ENCODE data around the gene CHCHD6.

CHCHD6 gene

DNA sequence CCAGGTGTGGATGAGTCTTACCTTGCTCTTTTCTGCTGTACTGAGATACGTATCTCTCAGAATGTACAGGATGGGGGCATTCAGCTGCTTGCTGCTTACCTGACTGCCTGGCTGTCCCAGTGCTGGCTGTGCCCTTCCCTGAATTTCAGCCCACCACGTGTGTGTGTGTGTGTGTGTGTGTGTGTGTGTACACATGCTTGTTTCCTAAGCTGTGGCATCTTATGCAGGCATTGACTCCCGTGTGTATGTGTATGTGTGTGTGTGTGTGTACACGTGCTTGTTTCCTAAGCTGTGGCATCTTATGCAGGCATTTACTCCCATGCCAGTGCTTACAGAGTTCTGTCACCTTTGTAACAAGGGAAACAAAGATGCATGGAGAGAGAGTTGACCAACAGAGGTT lies 218.4 kb downstream of the CHCHD6 start:
- DNase-seq (ENCODE audit: low spot score), result no peak

DNA sequence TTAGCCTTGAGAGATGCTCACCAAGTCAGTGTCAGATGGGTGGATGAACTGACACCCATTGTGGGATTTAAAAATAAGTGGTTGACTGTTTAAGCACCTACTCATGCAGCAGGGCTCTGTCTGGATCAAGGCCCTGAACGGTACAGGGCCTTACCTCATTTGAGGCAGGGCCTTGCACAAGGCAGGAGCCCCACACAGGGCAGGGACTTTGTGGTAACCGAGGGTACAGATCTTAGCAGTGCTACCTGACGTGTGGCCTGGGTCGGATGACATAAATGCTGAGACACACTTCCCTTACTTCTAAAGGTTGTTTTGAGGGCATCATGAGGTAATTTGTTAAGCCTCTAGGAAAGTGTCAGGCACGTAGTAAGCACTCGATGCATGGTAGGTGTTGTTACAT lies 219.4 kb downstream of the CHCHD6 start:
- no peak for DNase-seq (ENCODE audit: low spot score)

DNA sequence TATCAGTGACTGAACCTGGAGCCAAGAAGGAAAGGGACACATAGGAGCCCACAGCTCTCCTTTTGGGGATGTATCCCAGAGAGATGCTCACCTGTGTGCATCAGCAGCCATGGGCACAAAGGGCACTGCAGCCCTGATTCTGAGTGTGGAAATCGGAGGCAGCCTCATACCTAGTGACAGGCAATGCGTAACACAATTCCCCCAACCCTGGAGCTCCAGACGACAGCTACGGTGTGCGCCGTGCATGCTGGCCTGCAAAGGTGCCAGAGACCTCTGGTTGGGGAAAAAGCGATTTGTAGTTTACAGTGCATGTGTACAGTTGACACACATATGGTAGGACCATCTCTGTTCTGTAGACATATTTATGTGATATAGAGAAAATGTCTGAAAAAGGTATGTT lies 219.9 kb downstream of the CHCHD6 start:
- no peak for DNase-seq (ENCODE audit: low spot score)

DNA sequence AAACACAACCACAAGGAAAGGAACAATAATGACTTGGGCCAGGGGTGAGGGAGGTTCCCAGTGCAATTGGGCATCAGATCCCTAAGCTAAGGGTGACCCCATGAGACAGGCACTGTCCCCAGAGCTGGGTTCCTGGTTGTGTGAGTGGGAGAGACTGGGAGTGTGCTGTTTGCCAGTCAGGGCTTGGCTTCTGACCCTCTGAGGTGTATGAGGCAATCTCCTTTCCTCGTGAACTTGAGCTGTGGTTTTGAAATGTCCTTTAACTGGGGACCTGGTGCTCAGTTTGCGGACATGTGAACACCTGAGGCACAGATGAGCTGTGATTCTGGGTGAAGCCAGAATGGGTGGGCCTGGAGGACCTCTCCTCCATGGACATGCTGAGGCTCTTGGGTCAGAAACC lies 220.4 kb downstream of the CHCHD6 start:
- DNase-seq (ENCODE audit: low spot score), result no peak

- no peak for DNase-seq (ENCODE audit: low spot score)
Measured at GRCh38 chr3:126925411-126926171, 221.6 kb downstream of the CHCHD6 start.

- DNase-seq (ENCODE audit: low spot score), result no peak
Measured at GRCh38 chr3:126926684-126927400, 222.8 kb downstream of the CHCHD6 start.

- no peak for DNase-seq (ENCODE audit: low spot score)
Measured at GRCh38 chr3:126927401-126927750, 223.3 kb downstream of the CHCHD6 start.

DNA sequence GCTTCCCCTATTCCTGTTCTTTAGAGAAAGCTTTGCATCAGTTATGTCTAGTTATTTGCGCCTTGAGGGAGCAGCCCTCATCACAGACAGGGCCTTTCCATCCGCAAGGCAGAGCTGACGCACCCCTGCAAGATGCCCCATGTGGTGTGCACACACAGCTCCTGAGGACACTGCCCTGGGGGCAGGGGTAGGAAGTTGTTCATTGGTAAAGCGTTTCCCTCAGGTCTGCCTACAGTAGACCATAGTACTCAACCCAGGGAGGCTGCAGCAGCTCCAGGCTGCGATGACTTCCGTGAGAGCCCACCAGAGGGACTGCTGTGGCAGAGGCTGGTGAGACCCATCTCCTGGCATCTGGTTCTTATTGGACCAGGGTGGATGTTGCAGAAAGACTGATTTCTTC lies 223.8 kb downstream of the CHCHD6 start:
- no peak for DNase-seq (ENCODE audit: low spot score)

DNA sequence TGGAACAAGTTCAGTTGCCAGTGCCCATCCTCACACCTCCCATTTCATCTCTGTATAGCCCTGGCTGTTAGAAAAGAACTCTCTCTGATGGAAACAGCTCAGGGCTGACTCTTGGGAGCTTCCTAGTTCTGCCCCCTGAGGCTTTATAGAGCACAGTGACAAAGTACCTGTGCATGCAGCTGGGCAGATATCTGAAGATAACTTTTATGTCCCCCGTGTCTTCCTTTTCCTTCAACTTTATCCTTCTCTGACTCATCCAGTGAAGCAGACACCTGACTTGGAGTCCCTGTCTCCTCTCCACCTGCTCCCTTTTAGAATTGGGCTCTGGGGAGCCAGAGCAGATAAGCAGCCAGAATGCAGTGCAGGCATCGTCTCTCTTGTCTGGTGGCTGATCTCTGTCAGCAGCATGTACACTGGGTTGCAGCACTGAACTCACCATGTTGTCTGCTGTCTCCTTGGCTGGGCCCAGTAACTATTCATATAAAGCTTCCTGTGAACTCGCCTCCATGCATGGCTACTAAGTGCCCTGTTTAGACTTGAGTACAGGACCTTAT lies 225.0 kb downstream of the CHCHD6 start:
- DNase-seq (ENCODE audit: low spot score), result no peak

GRCh38 chr3:126930936-126931600 lies 227.0 kb downstream of the CHCHD6 start:
- DNase-seq (ENCODE audit: low spot score), result no peak

GRCh38 chr3:126931806-126932187 lies 227.8 kb downstream of the CHCHD6 start:
- DNase-seq (ENCODE audit: low spot score), result no peak

DNA sequence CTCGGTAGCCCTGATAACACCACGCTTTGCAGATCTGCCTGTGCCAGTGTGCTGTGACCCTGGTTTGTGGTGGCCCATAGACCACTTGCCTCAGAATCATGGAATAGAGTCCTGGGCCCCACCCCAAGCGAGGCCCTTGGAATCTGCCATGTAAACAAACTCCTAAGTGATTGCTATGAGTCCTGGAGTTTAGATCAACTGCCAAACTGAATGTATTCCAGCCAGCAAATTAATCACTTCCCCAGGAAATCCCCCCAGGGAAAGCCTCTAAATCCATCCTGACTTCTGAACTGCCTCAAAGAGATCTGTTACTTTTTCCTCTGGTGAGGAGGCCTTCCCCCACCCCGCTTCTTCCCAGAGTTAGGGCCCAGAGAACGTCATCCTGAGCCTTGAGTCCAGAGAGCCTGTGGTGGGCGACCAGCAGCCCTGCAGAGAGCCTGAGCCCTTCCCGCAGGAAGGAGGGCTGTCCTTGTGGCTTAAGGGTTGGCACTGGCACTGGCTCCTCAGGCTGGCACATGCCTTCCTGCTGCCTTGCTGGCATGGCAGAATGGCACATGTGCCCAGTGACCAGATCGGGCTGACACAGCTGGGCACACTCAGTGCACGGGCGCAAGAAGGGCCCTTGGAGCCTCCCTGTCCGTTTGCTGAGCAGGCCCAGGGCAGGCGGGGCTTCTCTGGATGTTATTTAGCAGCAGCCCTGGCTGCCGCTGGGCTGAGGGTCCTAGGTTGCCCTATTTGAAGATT lies 228.3 kb downstream of the CHCHD6 start:
- no peak for DNase-seq (ENCODE audit: low spot score)

GRCh38 chr3:126934031-126934531 lies 230.0 kb downstream of the CHCHD6 start:
- DNase-seq (ENCODE audit: low spot score), result no peak

DNA sequence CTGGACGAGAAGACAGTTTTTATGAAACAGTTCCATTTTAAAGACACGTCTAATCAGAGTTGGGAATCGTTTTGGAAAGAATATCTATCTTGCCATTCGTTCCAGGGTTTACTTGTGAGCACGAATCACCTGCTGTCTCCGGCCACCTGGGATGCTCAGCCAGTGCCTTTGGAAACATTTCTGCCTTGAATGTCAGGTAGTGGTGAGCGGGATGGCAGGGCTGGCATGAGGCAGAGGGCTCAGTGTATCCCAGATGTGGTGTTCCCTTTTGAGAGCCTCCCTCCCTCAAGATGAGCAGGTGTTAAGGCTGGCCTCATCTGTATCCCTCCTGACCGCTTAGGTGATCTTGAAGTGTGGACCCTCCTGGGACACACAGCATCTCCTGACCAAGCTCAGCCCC lies 231.0 kb downstream of the CHCHD6 start:
- DNase-seq (ENCODE audit: low spot score), result no peak

DNA sequence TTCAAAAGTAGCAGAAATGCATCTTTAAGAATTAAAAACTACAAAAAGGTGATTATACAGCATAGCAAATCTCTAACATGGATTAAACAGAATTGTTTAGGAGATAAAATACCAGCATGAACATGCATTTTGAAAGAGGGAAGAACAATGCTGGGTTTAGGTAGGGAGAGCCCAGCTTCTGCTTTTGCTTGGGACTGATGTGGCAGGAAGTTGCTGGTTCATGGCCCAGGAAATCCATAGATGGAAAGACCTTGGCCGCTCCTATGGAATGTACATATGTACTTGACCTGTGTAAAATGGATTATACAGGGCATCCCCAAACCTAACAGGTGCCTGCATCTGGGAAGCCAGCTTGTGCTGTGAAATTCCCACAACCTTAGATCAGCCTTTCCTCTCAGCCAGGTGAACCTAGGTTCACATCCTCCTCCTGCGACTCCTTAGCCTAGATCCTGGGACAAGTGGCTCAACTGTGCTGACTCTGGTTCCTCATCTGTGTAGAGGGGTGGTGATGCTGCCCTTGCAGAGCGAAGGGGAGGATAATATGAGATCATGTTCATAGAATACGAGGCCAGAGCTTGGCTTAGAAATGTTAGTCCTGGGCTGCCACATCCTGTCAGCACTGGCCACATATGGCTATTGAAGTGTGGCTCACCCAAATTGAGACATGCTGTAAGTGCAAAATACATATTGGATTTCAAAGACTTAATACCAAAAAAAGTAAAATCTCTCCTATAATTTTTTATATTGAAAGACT lies 231.9 kb downstream of the CHCHD6 start:
- no peak for DNase-seq (ENCODE audit: low spot score)

DNA sequence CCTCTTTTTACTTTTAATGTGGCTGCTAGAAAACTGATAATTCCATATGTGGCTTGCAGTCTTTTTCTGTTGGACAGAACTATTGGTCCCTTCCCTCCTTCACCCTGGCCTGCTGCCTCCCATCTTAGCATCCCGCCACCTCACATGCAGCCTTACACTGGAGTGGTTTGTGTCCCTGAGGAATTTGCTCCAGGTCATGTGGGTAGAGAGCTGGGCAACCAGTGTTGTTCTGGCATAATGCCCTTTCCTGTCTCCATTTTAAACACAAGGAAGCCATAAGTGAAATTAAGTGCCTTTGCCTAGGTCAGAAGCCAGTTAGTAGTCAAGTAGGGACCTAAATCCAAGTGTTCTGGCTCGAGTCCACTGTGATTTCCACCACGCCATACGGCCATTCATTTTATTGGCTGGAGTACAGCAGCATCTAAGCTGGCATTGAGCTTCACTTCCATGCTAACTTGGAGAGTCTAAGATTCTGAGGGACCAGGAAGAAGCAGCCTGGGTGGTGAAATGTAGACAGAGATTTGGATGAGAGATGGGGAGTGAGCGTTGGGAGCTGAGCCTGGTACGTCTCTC lies 232.9 kb downstream of the CHCHD6 start:
- DNase-seq (ENCODE audit: low spot score), result no peak

GRCh38 chr3:126937533-126937932 lies 233.5 kb downstream of the CHCHD6 start:
- no peak for DNase-seq (ENCODE audit: low spot score)

- DNase-seq (ENCODE audit: low spot score), result no peak
Measured at GRCh38 chr3:126937973-126938372, 233.9 kb downstream of the CHCHD6 start.

DNA sequence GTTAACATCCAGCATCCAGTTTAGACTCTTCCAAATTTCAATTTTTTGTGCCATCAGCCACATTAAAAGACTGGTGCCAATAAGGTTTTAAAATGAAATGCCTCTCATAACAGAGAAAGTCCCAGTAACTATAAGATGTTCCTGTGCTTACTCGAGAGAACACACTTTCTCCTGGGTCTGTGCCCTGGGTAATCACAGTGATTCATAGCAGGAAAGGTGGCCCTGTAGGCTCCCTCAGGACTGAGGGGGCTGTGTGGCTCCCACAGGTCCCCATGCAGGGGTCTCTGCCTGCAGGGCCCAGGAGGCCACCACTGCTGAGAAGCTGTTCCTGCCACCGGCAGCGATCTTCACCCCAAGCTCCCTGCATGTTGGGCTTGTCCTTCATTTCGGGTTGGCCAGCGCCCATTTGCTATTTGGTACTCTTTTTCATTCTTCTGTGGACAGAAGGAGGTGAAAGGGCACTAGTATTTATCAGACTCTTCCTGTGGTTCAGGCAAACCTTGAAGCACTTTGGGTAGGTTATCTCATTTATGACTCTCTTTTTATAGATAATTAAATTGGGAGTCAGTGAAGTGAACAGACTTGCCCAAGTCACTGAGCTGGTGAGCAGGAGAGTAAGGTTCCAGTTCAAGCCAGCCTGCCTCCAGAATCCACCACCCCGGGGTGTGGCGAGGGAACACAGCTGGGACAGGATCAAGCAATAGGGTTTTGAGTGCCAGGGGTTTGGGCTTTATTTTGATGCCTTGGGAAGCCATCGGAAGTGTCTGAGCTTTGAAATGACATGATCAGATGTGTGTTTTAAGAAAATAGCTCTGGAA lies 234.7 kb downstream of the CHCHD6 start:
- DNase-seq (ENCODE audit: low spot score), result no peak

DNA sequence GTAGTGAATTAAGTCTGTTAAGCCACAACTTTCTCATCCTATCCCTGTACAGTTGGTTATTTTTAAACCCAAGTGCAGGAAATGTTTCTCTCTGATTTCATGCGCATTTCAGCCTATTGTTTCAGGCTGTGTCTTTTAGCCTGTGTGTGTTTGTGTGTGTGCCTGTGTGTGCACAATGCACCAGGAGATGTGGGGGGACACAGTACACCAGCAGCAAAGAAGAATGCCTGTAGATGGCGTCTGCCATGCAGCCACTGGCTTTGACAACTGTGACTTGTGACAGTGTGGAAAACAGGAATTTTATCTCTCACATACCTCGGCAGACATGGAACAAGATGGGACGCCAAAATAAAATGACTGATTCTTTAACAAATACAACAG lies 235.3 kb downstream of the CHCHD6 start:
- no peak for DNase-seq (ENCODE audit: low spot score)
